Measurements from ENCODE around the gene PXMP4.

Gene PXMP4

DNA sequence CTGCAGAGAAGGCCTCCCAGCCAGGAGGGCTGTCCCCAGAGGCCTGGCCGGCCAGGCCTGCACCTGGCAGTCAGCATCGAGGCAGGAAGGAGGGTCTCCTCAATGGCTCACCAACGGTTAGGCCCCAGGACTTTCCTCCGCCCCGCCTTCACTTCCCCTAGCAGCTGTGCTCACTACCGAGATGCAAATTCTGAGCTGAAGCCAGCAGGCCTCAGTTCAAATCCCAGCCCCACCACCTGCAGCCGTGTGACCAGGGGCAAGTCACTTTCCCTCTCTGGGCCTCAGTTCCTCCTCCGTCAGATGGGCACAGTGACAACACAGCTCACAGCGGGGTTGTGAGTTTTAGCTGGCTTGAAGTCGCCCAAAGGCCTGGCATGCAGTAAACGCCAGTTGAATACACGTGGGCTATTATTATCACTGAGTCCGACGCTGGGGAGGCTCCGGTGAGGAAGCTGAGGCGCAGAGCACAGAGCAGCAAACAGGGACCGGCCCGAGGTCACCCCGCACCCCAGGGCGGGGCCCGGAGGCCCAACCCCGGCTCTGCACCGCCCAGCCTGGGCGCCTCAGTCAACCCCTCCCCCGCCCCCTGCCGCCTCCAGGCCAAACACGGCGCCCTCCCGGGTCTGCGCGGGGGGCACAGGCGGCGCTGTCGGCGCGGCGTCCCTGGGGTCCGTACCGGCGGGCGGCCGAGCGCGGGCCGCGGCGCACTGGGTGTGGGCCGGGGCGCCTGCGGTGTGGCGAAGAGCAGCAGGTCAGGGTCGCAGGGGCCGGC lies 34.6 kb downstream of the PXMP4 start:
- DNase-seq (ENCODE audit: low read depth in 1 of 2, low spot score in 1 of 2) = peak in 1 of 2 donors; percentile 55

- no peak for DNase-seq (ENCODE audit: low read depth in 1 of 2, low spot score in 1 of 2)
These were observed 35.4 kb downstream of the PXMP4 start for GRCh38 chr20:33684533-33685327.

DNA sequence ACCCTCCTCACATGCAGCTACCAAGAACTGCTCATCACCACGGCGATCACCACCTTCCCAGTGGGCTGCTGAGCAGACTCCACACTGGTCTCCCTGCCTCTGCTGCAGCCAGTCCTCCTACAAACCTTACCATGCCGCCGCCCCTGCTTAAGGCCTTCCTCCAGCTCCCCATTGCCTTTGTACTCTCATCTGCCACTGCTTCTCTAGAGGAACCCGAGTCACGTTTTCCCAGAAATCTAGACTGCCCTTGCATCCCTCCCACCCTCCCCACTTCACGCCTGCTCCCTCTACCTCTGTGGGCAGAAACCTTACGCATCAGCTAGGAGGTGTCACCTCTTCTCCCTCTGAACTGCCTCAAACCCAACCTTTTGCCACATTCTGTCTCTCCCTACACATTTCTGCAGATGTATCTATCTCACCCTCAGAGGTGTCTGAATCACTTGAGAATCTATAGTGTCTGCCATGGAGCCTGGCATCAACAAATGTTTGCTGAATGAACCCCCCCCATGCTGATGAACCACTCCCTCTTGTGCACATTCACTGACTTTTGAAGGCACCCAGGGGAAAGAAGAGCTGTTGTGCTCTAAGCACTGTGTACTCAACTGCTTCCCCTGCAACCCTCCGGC lies 38.3 kb downstream of the PXMP4 start:
- no peak for DNase-seq (ENCODE audit: low read depth in 1 of 2, low spot score in 1 of 2)

DNA sequence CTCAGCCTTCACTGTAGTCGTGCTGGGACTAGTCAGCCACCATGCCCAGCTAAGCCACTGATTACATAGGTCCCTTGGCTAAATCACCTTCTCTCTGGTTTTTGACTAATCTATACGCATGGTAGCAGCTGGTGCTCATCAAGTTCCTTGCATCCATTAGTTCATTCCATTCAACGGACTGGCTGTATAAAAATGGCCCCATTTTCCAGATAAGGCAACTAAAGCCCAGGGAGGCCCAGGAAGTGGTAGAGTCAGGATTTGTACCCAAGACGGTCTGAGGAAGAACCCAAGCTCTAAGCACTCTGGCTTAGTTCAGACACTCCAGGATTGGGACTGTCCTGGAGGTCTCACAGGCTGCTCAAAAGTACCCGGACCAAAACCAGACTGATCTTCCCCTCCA lies 38.8 kb downstream of the PXMP4 start:
- DNase-seq (ENCODE audit: low read depth in 1 of 2, low spot score in 1 of 2) = no peak

GRCh38 chr20:33680686-33681085 lies 39.4 kb downstream of the PXMP4 start:
- DNase-seq (ENCODE audit: low read depth in 1 of 2, low spot score in 1 of 2) = no peak

GRCh38 chr20:33679758-33680485 lies 40.2 kb downstream of the PXMP4 start:
- no peak for DNase-seq (ENCODE audit: low read depth in 1 of 2, low spot score in 1 of 2)

DNA sequence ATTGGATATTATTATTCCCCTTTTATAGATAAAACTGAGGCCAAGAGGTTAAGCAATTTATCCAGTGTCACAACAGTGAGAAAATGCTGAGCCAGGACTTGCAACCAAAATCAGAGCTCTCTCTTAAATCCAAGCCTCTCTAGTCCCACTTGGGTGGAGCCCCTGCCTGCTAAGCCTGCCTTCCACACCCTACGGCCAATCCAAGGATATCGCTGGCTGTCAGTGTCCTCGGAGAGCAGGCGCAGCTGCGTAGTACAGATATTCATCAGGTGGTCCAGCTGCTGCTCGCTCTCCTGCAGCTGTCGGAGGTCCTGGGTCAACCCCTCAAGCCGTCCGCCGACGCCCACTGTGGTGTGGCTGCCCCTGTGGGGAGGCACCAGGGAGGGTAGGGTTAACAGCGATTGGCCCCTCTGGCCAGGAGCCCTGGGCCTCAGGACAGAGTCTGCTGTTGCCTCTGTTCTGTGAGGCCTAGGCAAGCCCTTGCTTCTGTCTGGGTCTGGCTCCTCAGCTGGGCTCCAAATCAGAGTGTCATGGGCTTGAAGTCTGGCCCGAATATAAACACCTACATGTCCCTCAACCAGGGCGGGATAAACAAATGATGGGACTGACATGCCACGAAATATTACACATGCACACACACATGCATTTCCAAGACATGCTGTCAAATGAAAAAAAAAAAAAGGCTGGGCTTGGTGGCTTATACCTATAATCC lies 42.0 kb downstream of the PXMP4 start:
- no peak for DNase-seq (ENCODE audit: low read depth in 1 of 2, low spot score in 1 of 2)

DNA sequence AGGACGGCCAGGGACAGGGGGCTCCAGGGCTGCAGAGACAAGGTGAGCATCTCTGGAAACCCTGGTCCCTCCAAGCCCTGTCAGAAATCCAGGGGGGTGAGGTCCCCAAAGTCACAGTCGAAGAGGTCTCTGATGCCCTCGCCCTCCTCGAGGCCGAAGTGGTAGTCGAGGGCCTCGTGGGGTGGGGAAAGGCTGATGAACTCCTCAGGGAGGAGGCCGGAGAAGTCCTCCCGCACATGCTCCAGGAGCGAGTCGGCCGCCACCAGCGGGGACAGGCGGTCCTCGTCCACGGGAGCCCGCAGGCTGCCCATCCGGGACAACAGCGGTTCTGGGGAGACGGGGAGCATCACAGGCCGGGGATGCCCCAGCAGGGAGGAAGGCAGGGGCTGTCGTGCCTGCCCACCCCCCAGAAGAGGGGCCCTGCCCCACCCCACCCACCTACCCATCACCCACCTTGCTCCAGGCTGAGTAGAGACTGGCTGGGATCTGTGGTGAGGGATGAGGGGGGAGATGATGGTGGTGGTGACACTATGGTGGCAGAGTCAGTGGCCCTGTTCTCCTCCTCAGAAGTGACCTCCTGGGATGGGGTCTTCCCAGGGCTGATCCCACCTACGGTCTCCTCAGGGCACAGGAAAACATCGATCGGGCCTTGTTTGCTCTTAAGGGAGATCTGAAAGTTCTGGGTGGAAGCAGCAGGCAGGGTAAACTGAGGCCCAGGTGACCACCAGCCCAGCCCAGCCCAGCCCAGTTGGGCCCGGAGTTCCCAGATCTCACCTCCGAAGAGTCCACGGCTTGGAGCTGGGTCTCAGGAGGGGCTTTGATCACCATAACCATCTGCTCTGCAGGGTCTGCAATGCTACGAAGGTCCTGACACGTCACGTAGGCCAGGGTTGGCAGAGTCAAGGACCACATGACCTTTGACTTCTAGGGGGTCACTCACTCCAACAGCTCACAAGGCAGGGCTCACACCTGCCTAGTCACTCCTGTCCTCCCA lies 43.2 kb downstream of the PXMP4 start:
- no peak for DNase-seq (ENCODE audit: low read depth in 1 of 2, low spot score in 1 of 2)

- no peak for DNase-seq (ENCODE audit: low read depth in 1 of 2, low spot score in 1 of 2)
These were observed 44.0 kb downstream of the PXMP4 start for GRCh38 chr20:33676121-33676520.

GRCh38 chr20:33675136-33675959 lies 44.8 kb downstream of the PXMP4 start:
- DNase-seq (ENCODE audit: low read depth in 1 of 2, low spot score in 1 of 2) = no peak

- no peak for DNase-seq (ENCODE audit: low read depth in 1 of 2, low spot score in 1 of 2)
These were observed 45.6 kb downstream of the PXMP4 start, which contains the start of gene NECAB3 for GRCh38 chr20:33674294-33675135. TSS of gene NECAB3 (minus strand) at chr20:33674428. CDS start at chr20:33674352, 76 bp downstream.

DNA sequence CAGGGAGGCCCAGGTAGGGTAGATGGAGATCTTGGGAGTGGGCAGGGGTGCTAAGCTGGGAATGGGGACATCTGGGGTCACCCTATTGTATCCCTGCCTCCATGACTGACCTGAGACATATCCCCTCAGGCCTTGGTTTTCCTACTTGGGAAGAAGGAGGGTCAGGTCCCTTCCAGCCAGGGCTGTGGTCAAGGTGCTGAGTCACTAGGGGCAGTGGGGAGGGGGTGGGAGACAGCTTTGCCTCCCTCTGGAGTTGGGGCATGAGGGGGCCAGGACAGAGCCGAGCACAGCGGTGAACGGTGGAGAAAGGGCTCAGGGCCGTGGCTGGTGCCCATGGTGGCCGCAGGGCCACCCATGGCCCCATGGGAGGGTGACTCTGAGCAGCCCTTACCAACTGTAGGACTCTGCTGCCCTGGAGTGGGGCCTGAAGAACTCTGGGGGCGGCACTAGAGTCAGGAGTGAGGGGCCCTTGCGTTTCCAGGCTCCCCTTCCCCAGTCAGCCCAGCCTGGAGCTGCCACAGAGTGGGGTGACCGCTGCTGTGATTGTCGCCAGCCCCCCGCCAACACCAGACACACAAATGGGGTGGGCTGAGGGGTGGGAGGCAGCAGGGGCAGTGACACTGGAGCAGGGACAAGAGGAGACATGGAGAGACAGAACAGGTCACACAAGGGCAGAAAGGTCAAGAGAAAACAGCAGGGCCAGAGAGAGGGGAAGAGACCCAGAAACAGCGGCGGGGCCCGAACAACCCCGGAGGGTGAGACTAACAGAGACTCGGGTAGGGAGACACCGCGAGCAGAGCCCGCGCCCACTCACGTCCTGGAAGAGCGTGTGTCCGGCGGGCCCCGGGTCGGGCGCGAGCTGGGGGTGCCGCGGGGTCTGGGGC lies 46.5 kb downstream of the PXMP4 start:
- no peak for DNase-seq (ENCODE audit: low read depth in 1 of 2, low spot score in 1 of 2)

GRCh38 chr20:33673114-33673409 lies 47.0 kb downstream of the PXMP4 start:
- no peak for DNase-seq (ENCODE audit: low read depth in 1 of 2, low spot score in 1 of 2)

DNA sequence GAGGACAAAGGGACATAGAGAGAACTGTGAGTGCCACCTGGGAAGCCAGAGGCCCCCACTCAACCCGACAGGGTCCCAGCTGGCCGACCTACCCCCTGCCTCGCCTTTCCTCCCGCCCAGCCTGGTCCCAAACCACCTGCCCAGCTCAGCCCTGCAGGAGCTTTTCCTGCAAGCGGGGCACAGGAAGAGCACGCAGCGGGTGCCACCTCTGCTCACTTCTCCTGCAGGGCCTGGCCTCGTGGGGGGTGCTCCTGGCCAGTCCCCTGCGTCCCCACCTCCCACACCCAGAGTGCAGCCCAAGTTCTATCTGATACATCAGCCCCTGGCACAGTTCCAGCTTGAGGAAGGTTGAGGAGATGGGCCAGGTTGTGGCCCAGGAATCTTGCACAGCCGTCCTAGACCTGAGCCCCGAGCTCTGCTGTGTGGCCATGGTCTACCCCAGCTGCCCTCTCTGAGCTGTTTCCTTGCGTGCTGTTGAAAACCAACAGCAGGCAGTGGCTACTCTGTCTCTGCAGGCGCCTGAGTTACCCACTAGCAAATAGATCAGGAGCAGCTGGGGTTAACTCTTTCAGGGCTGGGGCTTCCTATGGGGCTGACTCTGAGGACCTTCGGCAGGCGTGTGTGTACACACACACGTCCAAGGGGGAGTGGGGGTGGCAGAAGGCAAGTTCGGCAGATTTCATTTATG lies 47.5 kb downstream of the PXMP4 start:
- no peak for DNase-seq (ENCODE audit: low read depth in 1 of 2, low spot score in 1 of 2)

DNA sequence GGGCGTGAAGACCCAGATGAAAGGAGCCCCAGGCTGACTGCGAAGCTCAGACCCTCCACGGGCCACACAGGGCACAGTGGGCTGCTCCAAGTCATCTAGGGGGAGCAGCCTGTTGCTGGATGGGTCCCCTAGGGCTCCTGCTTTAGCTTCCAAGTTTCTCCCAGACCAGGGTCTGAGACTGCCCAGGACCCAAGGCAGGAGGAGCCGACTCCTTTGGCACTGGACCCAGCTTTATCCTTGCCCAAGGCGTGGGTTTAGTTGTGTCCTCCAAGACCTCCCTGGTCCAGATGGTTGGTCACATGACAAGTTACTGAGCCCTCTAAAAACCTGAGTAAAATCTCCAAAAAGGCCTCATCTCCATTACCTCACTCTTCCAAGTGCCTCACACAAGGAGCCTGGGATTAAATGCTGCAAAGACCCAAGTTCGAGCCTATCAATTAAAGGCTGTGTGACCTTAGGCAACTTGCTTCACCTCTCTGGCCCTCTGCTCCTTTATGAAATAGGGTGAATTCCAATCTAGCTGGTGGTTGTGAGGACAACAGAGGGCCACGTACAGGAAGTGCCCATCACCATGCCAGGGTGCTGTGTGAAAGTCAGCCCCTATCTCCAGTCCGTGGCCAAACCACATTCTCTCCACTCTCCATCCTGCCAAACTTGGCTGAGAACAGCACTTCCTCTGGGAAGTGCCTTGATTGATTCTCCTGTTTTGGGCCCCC lies 48.4 kb downstream of the PXMP4 start:
- no peak for DNase-seq (ENCODE audit: low read depth in 1 of 2, low spot score in 1 of 2)

Data from activated CD4-positive, alpha-beta T cell treated with anti-CD3 and anti-CD28 coated beads, Interleukin-2, amount 50 U/mL, for 24 hours (primary cell).